ENCODE data around the gene WNT9B.
A peak's percentile ranks its signal among the peaks of the same experiment; 100 is the strongest.

Gene WNT9B

DNA sequence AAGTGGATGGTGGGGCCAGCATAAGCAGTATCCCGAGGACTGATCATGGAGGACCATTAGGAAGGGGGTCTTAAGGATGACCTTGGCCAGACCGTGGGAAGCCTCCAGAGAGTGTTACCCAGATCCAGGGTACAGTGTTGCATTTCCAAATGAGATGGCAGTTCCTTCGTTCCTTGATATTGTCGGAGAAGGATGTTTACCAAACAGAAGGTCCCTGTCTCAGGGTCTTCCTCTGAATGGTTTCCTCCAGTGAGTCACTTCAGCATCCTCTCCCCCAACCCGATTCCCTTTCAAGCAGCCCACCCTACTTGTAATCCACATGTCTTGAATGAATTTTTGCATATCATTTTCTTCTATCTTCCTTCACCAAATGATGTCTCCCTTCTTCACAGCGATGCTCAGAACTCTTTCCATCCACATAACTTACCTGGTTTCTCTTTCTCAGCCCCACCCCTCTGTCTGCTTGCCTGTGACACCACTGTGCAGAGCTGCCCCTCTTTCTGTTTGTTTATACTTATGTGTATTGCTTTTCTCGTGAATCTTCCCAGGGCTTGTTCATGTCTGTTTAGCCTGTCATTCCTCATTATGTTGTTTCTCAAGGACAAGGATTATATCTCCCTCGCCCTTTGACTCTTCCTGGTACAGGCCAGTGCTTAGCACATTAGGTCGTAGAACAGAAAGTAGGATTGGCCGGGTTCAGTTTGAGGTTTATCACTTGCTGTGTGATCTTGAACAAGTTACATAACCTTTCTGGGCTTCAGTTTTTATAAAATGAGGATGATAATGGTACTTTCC is 77.3 kb downstream of the WNT9B start:
- peaks cover 57% of the 10 kb centered on the region for H3K79me2 ChIP-seq (ENCODE audit: insufficient read depth, low read length)

DNA sequence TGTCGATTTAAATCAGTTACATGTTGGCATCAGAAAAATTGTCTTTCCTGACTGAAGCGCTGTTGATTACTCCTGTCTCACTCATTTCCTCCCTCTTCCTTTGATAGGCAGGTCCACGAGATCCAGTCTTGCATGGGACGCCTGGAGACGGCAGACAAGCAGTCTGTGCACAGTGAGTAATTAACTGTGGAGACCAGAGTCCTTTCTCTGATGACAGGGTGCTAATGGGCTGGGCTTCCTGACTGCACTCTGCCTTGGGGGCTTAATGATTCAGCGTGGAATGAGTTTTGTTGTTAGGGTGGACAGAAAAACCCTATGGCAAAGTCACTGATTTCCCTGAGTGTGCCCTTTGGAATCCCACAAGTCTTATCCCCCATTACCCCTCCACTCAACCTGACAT is 78.0 kb downstream of the WNT9B start:
- peaks cover 39% of the 10 kb centered on the region for H3K4me1 ChIP-seq (ENCODE audit: insufficient read depth, low read length, poor library complexity, severe bottlenecking)
- no peak overlapping the region for H3K9ac ChIP-seq (ENCODE audit: low read depth, low read length, poor library complexity, severe bottlenecking)
- H3K27me3 ChIP-seq (ENCODE audit: insufficient read depth, low read length, poor library complexity, severe bottlenecking), result no peaks in the 10 kb centered on the region
- H3K4me3 ChIP-seq (ENCODE audit: low read length, poor library complexity, severe bottlenecking), result no peak overlapping the region
- peaks cover 49% of the 10 kb centered on the region for H3K36me3 ChIP-seq (ENCODE audit: insufficient read depth, low read length)
- peaks cover 26% of the 10 kb centered on the region for H4K20me1 ChIP-seq (ENCODE audit: insufficient read depth, low read length, poor library complexity, severe bottlenecking)
- H3K4me2 ChIP-seq (ENCODE audit: low read depth, low read length, poor library complexity, severe bottlenecking), result no peak overlapping the region
- H2AFZ ChIP-seq (ENCODE audit: low read length), result no peak overlapping the region
- no peaks in the 10 kb centered on the region for H3K9me2 ChIP-seq (replicated peaks; ENCODE audit: low read depth, low read length)
- TF ChIP-seq, protein P1, sequence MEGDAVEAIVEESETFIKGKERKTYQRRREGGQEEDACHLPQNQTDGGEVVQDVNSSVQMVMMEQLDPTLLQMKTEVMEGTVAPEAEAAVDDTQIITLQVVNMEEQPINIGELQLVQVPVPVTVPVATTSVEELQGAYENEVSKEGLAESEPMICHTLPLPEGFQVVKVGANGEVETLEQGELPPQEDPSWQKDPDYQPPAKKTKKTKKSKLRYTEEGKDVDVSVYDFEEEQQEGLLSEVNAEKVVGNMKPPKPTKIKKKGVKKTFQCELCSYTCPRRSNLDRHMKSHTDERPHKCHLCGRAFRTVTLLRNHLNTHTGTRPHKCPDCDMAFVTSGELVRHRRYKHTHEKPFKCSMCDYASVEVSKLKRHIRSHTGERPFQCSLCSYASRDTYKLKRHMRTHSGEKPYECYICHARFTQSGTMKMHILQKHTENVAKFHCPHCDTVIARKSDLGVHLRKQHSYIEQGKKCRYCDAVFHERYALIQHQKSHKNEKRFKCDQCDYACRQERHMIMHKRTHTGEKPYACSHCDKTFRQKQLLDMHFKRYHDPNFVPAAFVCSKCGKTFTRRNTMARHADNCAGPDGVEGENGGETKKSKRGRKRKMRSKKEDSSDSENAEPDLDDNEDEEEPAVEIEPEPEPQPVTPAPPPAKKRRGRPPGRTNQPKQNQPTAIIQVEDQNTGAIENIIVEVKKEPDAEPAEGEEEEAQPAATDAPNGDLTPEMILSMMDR (conservative IDR thresholded peaks at IDR 0.05; ENCODE audit: low read length), result no peak
- no peak for TF ChIP-seq EZH2phosphoT487 (IDR thresholded peaks at IDR 0.05; ENCODE audit: borderline replicate concordance)
- peaks cover 50% of the 10 kb centered on the region for H3K79me2 ChIP-seq (ENCODE audit: insufficient read depth, low read length)
- no peaks in the 10 kb centered on the region for H3K9me3 ChIP-seq (ENCODE audit: insufficient read depth, low read depth, low read length)
- no peaks in the 10 kb centered on the region for H3F3A ChIP-seq (ENCODE audit: low read depth)

More for the DNA sequence above, 77.3 kb downstream of the WNT9B start:
- Histone ChIP-seq H3K4me3 (ENCODE audit: low read length, poor library complexity, severe bottlenecking) (no peak overlapping the region), H3K4me2 (ENCODE audit: low read depth, low read length, poor library complexity, severe bottlenecking) (peak overlapping the region; percentile 84), H3K9me2 (replicated peaks; ENCODE audit: low read depth, low read length) (no peaks in the 10 kb centered on the region), H4K20me1 (ENCODE audit: insufficient read depth, low read length, poor library complexity, severe bottlenecking) (peaks cover 34% of the 10 kb centered on the region), H2AFZ (ENCODE audit: low read length) (no peak overlapping the region), H3K27me3 (ENCODE audit: insufficient read depth, low read length, poor library complexity, severe bottlenecking) (no peaks in the 10 kb centered on the region), H3F3A (ENCODE audit: low read depth) (no peaks in the 10 kb centered on the region), H3K9me3 (ENCODE audit: insufficient read depth, low read depth, low read length) (no peaks in the 10 kb centered on the region), H3K36me3 (ENCODE audit: insufficient read depth, low read length) (peaks cover 42% of the 10 kb centered on the region), H3K9ac (ENCODE audit: low read depth, low read length, poor library complexity, severe bottlenecking) (no peak overlapping the region), H3K4me1 (ENCODE audit: insufficient read depth, low read length, poor library complexity, severe bottlenecking) (peaks cover 46% of the 10 kb centered on the region)
- no peak for TF ChIP-seq EZH2phosphoT487 (IDR thresholded peaks at IDR 0.05; ENCODE audit: borderline replicate concordance)
- TF ChIP-seq, protein P1 (conservative IDR thresholded peaks at IDR 0.05; ENCODE audit: low read length), result no peak

DNA sequence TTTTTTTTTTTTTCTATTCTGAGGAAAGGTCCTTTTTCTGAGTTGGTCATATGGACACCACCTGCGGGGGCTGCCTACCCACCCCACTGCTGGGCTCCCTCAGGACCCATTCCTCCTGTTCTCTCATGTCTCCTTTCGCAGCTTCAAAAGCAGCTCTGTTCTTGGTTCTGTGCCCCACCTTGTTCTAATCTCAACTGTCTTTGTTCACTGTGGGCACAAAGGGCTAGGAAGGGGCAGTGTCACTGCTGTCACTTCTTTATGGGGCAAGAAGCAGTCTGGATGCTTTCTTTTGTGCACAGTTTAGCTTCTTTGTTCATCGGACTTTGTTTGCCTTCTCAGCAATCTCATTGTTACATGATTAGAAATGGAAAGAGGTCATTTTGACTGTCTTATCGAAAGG is 78.7 kb downstream of the WNT9B start:
- Histone ChIP-seq H3K36me3 (ENCODE audit: insufficient read depth, low read length) (peaks cover 55% of the 10 kb centered on the region), H3K27me3 (ENCODE audit: insufficient read depth, low read length, poor library complexity, severe bottlenecking) (no peaks in the 10 kb centered on the region), H3F3A (ENCODE audit: low read depth) (no peaks in the 10 kb centered on the region), H3K79me2 (ENCODE audit: insufficient read depth, low read length) (peaks cover 43% of the 10 kb centered on the region), H3K4me1 (ENCODE audit: insufficient read depth, low read length, poor library complexity, severe bottlenecking) (peaks cover 32% of the 10 kb centered on the region), H3K4me2 (ENCODE audit: low read depth, low read length, poor library complexity, severe bottlenecking) (no peak overlapping the region), H2AFZ (ENCODE audit: low read length) (no peak overlapping the region), H3K9me3 (ENCODE audit: insufficient read depth, low read depth, low read length) (no peaks in the 10 kb centered on the region), H3K9ac (ENCODE audit: low read depth, low read length, poor library complexity, severe bottlenecking) (no peak overlapping the region), H3K4me3 (ENCODE audit: low read length, poor library complexity, severe bottlenecking) (no peak overlapping the region), H3K9me2 (replicated peaks; ENCODE audit: low read depth, low read length) (no peaks in the 10 kb centered on the region), H4K20me1 (ENCODE audit: insufficient read depth, low read length, poor library complexity, severe bottlenecking) (peaks cover 23% of the 10 kb centered on the region)
- TF ChIP-seq, protein P1 (conservative IDR thresholded peaks at IDR 0.05; ENCODE audit: low read length), result no peak
